GM18517 (cell line): ENCODE results near the gene CCDC32.

Experiments used
- ATAC-seq: cut with Tn5 transposase; IDR thresholded peaks from one replicate; pipeline ENCODE4 v1.9.1; 2021; ENCODE audit warnings: mild to moderate bottlenecking, moderate library complexity; ENCODE audit not compliant: unreplicated experiment

CCDC32 gene

GRCh38 chr15:40567111-40567510 lies 2.3 kb upstream of the CCDC32 start:
- ATAC-seq, result no peak

GRCh38 chr15:40565333-40566238 lies 744 bp upstream of the CCDC32 start:
- no peak for ATAC-seq

- ATAC-seq, result no peak
Measured at GRCh38 chr15:40563426-40563825, 1.4 kb downstream of the CCDC32 start.

GRCh38 chr15:40562691-40563090 lies 2.2 kb downstream of the CCDC32 start:
- no peak for ATAC-seq

GRCh38 chr15:40558952-40559742 lies 5.7 kb downstream of the CCDC32 start:
- ATAC-seq, result no peak

- no peak for ATAC-seq
Measured at GRCh38 chr15:40555876-40556275, 9.0 kb downstream of the CCDC32 start.

- no peak for ATAC-seq
Measured at GRCh38 chr15:40554161-40554525, 10.7 kb downstream of the CCDC32 start.

GRCh38 chr15:40550341-40551037 lies 14.4 kb downstream of the CCDC32 start:
- ATAC-seq, result peak; percentile 64

- ATAC-seq, result no peak
Measured at GRCh38 chr15:40549894-40550293, 14.9 kb downstream of the CCDC32 start.

- no peak for ATAC-seq
Measured at GRCh38 chr15:40548610-40549009, 16.2 kb downstream of the CCDC32 start.

- no peak for ATAC-seq
Measured at GRCh38 chr15:40545457-40545856, 19.4 kb downstream of the CCDC32 start.

- peak; percentile 70 for ATAC-seq
Measured at GRCh38 chr15:40543631-40544294, 21.1 kb downstream of the CCDC32 start.

- ATAC-seq, result peak; percentile 40
Measured at GRCh38 chr15:40543082-40543481, 21.8 kb downstream of the CCDC32 start.

GRCh38 chr15:40538976-40539375 lies 25.9 kb downstream of the CCDC32 start:
- ATAC-seq, result no peak

GRCh38 chr15:40536501-40536900 lies 28.3 kb downstream of the CCDC32 start:
- ATAC-seq, result no peak

GRCh38 chr15:40534371-40534770 lies 30.5 kb downstream of the CCDC32 start:
- no peak for ATAC-seq

GRCh38 chr15:40533763-40534364 lies 31.0 kb downstream of the CCDC32 start:
- ATAC-seq, result no peak

GRCh38 chr15:40528801-40529200 lies 36.0 kb downstream of the CCDC32 start:
- ATAC-seq, result no peak

GRCh38 chr15:40525855-40526254 lies 39.0 kb downstream of the CCDC32 start:
- no peak for ATAC-seq

GRCh38 chr15:40523611-40524010 lies 41.2 kb downstream of the CCDC32 start:
- ATAC-seq, result no peak
